Adrenal gland (tissue), 12 donors: ENCODE data around the gene MUC6. TPM values are rescaled to one million over a fixed set of nuclear protein-coding genes. Genes with fewer than 3 reads are reported as not detected.
A peak's percentile ranks its signal among the peaks of the same experiment; 100 is the strongest.

Experiments used
- DNase-seq, 7 donors: peaks; one replicate each; pipeline ENCODE4 v3.0.0-alpha.2; 2019 to 2020
- H3K27ac ChIP-seq, 5 donors: fragments of 200-600 bp; sonication (generic) in 4 of 5; 1 replicate in 3 of 5; 2 replicates in 2 of 5; pipeline versions ENCODE4 v1.5.1 to v1.8.0; 2016 to 2020; ENCODE audit warnings: mild to moderate bottlenecking in 1 of 5
- H3K27me3 ChIP-seq: fragments of 200-600 bp; 2 replicates; pipeline ENCODE4 v1.8.0; 2021
- H3K36me3 ChIP-seq, 2 donors: fragments of 200-600 bp; replicated peaks in 1 of 2; 1 replicate in 1 of 2; 2 replicates in 1 of 2; pipeline versions ENCODE4 v1.5.1 to v1.8.0; 2018 to 2022
- H3K4me1 ChIP-seq, 2 donors: fragments of 200-600 bp; replicated peaks in 1 of 2; 1 replicate in 1 of 2; 2 replicates in 1 of 2; pipeline versions ENCODE4 v1.5.1 to v1.8.0; 2018 to 2021
- H3K4me3 ChIP-seq, 4 donors: fragments of 200-600 bp; sonication (generic) in 3 of 4; one replicate each; pipeline ENCODE4 v1.5.1; 2016 to 2018
- H3K9me3 ChIP-seq, 3 donors: fragments of 200-600 bp; sonication (generic) in 1 of 3; replicated peaks in 1 of 3; 1 replicate in 2 of 3; 2 replicates in 1 of 3; pipeline versions ENCODE4 v1.5.1 to v1.8.0; 2016 to 2021
- POLR2A ChIP-seq, 2 donors: fragments of 450-650 bp; IDR thresholded peaks; one replicate each; pipeline ENCODE4 v1.6.1; 2017; ENCODE audit warnings: antibody characterized with exemption in 2 of 2, mild to moderate bottlenecking in 2 of 2, moderate library complexity in 1 of 2
- WGBS, 4 donors: extraction: QIAGEN DNeasy Blood & Tissue Kit in 2 of 4; methylation state at CpG; one replicate each; pipeline versions ENCODE4 v1.1.5 to v1.1.7; 2013 to 2017; 5-methylcytosine and 5-hydroxymethylcytosine counted together
- intact Hi-C, 2 donors: fragments of 100-400 bp; cut with DNase I; formaldehyde crosslinking; loops; one replicate each; pipeline versions ENCODE4 v1.14.1 to v1.15.0; 2022 to 2023
- polyA plus RNA-seq, 3 donors: library from polyadenylated mRNA; stranded (reverse); fragments of 200-250 nt in 2 of 3; fragments of 350-450 nt in 1 of 3; fragmentation: Illumina TruSeq in 1 of 3; extraction: RNeasy Lipid Tissue Mini Kit (QIAGEN cat#74804) in 1 of 3; gene quantifications; one replicate each; pipeline ENCODE4 v1.2.3, GENCODE V29; 2013 to 2014
- total RNA-seq, 9 donors: library from RNA; depleted of rRNA in 4 of 9; stranded (reverse); fragments of >200 nt in 4 of 9; fragments of 120-200 nt in 1 of 9; fragmentation: NEBNext Ultra II Directional in 1 of 9; extraction: Animal tissue kit (Norgen Biotek cat#: 25700) in 1 of 9; gene quantifications; one replicate each; pipeline versions ENCODE4 v1.1.0 to v1.2.4, GENCODE V29; 2013 to 2023
- TF ChIP-seq, protein P1 (sequence below), 6 experiments: fragments of 450-650 bp in 4 of 6; fragments of 200-600 bp in 2 of 6; sonication (generic) in 1 of 6; IDR thresholded peaks; 1 replicate in 5 of 6; 2 replicates in 1 of 6; pipeline versions ENCODE4 v1.5.1 to v1.8.0; 2016 to 2021; ENCODE audit warnings: antibody characterized with exemption in 6 of 6, mild to moderate bottlenecking in 2 of 6, moderate library complexity in 1 of 6
- donor health status: healthy with polysubstance abuse.
- donor health status: Bipolar disorder and iron deficiency.
- donor health status: DM: yes; HTN: yes; CAD: no.
- donor health status: DM: no; HTN: no; CAD: no.
- donor health status: DM: no; HTN: no; CAD: no.
- donor health status: DM: yes; HTN: yes; CAD: no.

Gene MUC6
- total and polyA plus RNA-seq, 12 donors, result under 0.01 to 0.72 (median 0.04) TPM; not detected in 7

DNA sequence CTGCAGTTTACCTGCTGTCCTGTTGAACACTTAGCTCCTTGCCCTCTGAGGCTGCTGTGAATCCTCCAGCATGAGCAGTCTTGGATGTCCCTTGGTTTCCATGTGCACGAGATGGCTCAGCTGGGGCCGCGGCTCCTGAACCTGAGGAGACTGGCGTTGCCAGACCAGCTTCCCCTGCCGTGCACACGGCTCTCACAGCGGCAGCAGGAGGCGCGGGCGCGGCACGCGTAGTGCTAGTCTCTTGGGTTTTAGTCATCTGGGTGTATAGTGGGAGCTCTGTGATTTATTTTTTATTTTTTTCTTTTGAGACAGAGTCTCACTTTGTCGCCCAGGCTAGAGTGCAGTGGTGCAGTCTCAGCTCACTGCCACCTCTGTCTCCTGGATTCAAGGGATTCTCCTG lies 54.8 kb downstream of the MUC6 start:
- intact Hi-C loops, result no loop called here
- WGBS, 4 donors, result 94 to 99% (median 95%) methylated on average over 11 to 14 of the region's 14 CpGs
- no peak for DNase-seq
- H3K4me1 ChIP-seq, result peaks cover 0 to 3% of the 10 kb centered on the region in 2 donors
- H3K36me3 ChIP-seq, result peaks cover 0 to 63% of the 10 kb centered on the region in 2 donors
- H3K4me3 ChIP-seq, result no peak overlapping the region
- H3K27me3 ChIP-seq, result no peaks in the 10 kb centered on the region
- H3K27ac ChIP-seq, result no peak overlapping the region
- TF ChIP-seq POLR2A (IDR thresholded peaks at IDR 0.05), result no peak
- TF ChIP-seq, protein P1, sequence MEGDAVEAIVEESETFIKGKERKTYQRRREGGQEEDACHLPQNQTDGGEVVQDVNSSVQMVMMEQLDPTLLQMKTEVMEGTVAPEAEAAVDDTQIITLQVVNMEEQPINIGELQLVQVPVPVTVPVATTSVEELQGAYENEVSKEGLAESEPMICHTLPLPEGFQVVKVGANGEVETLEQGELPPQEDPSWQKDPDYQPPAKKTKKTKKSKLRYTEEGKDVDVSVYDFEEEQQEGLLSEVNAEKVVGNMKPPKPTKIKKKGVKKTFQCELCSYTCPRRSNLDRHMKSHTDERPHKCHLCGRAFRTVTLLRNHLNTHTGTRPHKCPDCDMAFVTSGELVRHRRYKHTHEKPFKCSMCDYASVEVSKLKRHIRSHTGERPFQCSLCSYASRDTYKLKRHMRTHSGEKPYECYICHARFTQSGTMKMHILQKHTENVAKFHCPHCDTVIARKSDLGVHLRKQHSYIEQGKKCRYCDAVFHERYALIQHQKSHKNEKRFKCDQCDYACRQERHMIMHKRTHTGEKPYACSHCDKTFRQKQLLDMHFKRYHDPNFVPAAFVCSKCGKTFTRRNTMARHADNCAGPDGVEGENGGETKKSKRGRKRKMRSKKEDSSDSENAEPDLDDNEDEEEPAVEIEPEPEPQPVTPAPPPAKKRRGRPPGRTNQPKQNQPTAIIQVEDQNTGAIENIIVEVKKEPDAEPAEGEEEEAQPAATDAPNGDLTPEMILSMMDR (IDR thresholded peaks at IDR 0.05), result no peak
- no peaks in the 10 kb centered on the region for H3K9me3 ChIP-seq

GRCh38 chr11:980438-981357 lies 55.8 kb downstream of the MUC6 start:
- peaks cover 0 to 3% of the 10 kb centered on the region in 2 donors for H3K4me1 ChIP-seq
- TF ChIP-seq, protein P1 (IDR thresholded peaks at IDR 0.05), result no peak
- no peak for TF ChIP-seq POLR2A (IDR thresholded peaks at IDR 0.05)
- DNase-seq, result no peak
- 81 to 92% (median 87%) methylated on average over 16 to 26 of the region's 26 CpGs for WGBS, 4 donors
- intact Hi-C loops, result no loop called here
- H3K27ac ChIP-seq, result no peak overlapping the region
- no peaks in the 10 kb centered on the region for H3K9me3 ChIP-seq
- peaks cover 0 to 52% of the 10 kb centered on the region in 2 donors for H3K36me3 ChIP-seq
- no peak overlapping the region for H3K4me3 ChIP-seq
- no peaks in the 10 kb centered on the region for H3K27me3 ChIP-seq

GRCh38 chr11:978781-979180 lies 57.7 kb downstream of the MUC6 start:
- TF ChIP-seq, protein P1 (IDR thresholded peaks at IDR 0.05), result no peak
- no peak for TF ChIP-seq POLR2A (IDR thresholded peaks at IDR 0.05)
- no peak overlapping the region for H3K4me3 ChIP-seq

GRCh38 chr11:977830-978720 lies 58.4 kb downstream of the MUC6 start:
- DNase-seq, result peak in 2 of 7 donors; percentile 25 to 36
- Histone ChIP-seq H3K4me1 (peaks cover 0 to 3% of the 10 kb centered on the region in 2 donors), H3K36me3 (peaks cover 0 to 48% of the 10 kb centered on the region in 2 donors), H3K4me3 (no peak overlapping the region), H3K9me3 (no peaks in the 10 kb centered on the region), H3K27ac (no peak overlapping the region), H3K27me3 (no peaks in the 10 kb centered on the region)
- 85 to 87% (median 86%) methylated on average over 18 to 28 of the region's 28 CpGs for WGBS, 4 donors
- TF ChIP-seq, protein P1 (IDR thresholded peaks at IDR 0.05), result peak in 1 of 6 experiments; percentile 13
- no peak for TF ChIP-seq POLR2A (IDR thresholded peaks at IDR 0.05)
- intact Hi-C loops, result no loop called here

More at GRCh38 chr11:978781-979180, 57.7 kb downstream of the MUC6 start:
- no peaks in the 10 kb centered on the region for H3K9me3 ChIP-seq
- no peak overlapping the region for H3K27ac ChIP-seq
- intact Hi-C loops, result no loop called here
- H3K27me3 ChIP-seq, result no peaks in the 10 kb centered on the region
- H3K4me1 ChIP-seq, result peaks cover 0 to 3% of the 10 kb centered on the region in 2 donors
- peaks cover 0 to 44% of the 10 kb centered on the region in 2 donors for H3K36me3 ChIP-seq
- WGBS, 4 donors, result 79 to 87% (median 79%) methylated on average over 9 to 16 of the region's 16 CpGs
- DNase-seq, result no peak
